Amniotic stem cell (primary cell): Measurements from ENCODE around the gene AKAP6.

Source experiments
- DNase-seq: peaks from one replicate; lab custom pipeline; 2025; lab: John Stamatoyannopoulos, UW

The AKAP6 gene

DNA sequence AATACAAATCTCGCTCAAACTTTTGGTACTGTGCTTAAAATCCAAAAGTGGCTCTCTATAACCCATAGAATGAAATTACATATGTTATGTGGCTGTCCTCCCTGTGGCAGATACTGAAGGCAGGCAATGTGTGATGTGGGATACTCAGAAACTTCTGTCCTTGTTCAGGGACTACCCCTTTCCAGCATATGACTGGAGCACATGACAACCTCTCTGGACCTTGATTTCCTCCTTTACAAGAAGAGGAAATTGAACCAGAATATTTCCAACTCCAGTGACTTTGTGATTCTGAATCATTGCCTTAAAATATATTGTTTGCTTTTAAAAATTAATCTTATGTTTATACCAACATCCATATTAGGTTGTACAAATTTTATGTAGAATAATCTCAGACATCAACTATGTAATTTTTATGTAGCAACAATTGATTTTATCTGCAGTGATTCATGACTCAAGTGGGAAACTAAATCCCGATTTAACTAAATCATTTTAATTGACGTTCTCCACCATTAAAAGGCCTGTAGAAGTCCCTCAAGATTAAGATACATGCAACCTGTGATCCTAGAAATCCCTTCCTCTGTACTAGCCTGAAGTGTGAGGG, 162.4 kb downstream of the AKAP6 start:
- no peak for DNase-seq

- no peak for DNase-seq
Measured at GRCh38 chr14:32492457-32492856, 163.4 kb downstream of the AKAP6 start.

DNA sequence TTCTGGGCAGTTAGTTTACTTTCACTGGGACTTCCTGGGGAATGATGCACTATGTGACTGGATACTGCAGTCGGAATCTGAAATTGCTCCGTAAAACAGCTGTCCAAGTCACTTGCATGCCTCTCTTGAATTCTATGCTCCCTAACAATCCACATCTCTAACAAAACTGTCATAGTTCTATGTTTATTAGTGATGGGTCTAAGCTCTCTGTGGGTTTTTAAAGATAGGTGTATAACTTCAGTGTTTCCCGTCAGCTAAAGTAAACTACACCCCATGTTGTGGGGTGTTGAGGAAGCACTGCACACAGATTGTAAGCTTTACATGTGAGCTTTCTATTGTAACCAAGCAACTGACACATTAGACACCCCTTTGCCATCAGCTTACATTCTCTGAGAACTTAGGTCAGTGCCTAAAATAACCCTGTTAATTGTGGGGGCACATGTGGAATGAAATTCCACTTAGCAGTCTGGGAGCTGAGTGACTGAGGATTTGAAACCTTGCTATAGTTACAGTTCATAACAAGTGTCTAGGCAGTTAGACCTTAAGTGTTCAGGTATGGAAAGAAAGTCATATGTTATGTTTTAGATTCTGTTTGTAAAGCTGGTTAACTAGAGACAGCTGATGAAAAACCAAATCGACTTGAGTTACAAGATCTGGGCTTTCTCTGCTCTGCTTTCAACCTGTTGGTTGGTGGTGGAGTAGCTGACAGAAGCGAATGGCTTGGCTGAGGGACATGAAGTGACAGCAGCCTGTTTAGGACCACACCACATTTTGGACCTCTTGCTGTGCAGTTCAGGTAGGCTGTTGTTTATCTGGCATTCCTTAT, 165.7 kb downstream of the AKAP6 start:
- no peak for DNase-seq

DNA sequence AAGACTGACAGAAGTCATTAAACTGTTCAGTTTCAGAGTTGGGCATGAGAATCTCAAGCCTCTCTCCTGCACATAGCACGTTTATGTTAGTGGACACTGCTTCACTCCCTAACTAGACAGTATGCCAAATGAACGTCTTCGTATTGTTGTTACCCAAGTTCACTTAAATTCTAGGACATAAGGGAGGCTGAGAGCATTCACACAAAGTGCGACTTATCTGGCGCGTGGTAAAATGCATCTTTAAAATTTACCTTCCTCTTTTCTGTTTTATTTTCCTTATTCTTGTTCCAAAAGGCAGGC, 166.3 kb downstream of the AKAP6 start:
- no peak for DNase-seq

GRCh38 chr14:32497248-32497647, 168.2 kb downstream of the AKAP6 start:
- no peak for DNase-seq

- peak; percentile 85 for DNase-seq
Measured at GRCh38 chr14:32507029-32507984, 178.2 kb downstream of the AKAP6 start.

- no peak for DNase-seq
Measured at GRCh38 chr14:32508281-32508680, 179.2 kb downstream of the AKAP6 start.

DNA sequence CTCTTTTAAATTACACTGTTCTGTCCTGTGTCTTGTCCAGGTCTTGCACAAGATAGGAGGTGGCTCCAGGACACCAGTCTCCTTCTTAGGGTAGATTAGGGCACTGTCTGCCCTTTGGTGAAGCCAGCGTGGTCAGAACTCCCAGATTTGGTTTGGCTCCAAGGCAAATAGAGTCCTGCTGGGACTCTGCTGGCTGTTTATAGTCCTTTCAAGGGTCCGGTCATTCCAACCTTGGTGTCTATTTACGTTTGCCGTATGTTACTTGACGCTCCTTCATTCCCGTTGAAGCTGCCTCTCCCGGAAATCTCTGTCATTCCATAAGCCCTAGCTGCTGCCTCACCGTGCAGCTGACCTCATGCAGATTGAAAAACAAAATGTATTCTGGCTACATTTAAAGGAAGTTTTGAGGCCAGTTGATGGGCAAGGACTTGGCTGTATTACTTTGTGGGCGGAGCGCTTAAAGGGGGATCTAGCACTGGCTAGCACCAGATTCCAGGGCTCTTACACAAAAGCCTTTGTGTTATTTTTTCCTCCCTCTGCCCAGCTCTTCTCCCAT, 180.6 kb downstream of the AKAP6 start:
- DNase-seq = peak; percentile 97

- DNase-seq = no peak
Measured at GRCh38 chr14:32510815-32511214, 181.7 kb downstream of the AKAP6 start.

DNA sequence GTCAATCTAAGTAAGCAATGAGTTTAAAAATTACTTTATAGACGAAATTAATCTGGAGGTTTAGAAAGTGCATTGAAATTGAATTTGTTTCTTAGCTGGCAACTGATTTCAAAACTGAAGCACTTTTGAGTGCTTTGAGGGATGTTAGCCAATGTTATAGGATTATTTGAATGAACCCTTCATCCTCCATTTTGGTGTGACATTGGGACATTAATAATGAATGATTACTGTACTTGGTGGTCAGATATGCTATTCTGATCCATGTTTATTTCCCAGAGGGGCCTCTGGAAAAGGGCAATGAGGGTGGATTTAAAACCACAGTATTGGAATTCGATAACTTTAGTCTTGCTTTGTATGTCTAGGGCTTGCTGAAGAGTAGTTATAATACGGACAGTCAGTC, 183.2 kb downstream of the AKAP6 start:
- no peak for DNase-seq

- DNase-seq = no peak
Measured at GRCh38 chr14:32512813-32513212, 183.7 kb downstream of the AKAP6 start.

- no peak for DNase-seq
Measured at GRCh38 chr14:32513571-32514009, 184.5 kb downstream of the AKAP6 start.

- no peak for DNase-seq
Measured at GRCh38 chr14:32514236-32514635, 185.1 kb downstream of the AKAP6 start.

DNA sequence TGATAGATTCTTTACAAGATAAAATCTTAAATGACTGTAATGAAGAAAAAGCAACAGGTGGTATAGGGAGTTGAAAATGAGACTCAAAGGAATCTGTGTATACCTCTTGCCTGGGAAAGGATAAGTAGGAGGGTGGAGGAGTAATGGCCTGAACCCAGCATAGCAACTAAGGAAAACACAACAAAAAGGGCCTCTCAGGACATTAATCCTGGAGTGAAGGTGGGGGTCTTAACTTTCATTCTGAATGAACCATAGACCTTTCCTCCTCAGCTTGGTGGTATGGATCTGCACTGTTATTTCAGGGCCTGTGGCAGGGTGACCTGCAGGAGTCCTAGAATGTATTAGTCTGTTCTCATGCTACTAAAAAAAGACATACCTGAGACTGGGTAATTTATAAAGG, 185.6 kb downstream of the AKAP6 start:
- DNase-seq = no peak

DNA sequence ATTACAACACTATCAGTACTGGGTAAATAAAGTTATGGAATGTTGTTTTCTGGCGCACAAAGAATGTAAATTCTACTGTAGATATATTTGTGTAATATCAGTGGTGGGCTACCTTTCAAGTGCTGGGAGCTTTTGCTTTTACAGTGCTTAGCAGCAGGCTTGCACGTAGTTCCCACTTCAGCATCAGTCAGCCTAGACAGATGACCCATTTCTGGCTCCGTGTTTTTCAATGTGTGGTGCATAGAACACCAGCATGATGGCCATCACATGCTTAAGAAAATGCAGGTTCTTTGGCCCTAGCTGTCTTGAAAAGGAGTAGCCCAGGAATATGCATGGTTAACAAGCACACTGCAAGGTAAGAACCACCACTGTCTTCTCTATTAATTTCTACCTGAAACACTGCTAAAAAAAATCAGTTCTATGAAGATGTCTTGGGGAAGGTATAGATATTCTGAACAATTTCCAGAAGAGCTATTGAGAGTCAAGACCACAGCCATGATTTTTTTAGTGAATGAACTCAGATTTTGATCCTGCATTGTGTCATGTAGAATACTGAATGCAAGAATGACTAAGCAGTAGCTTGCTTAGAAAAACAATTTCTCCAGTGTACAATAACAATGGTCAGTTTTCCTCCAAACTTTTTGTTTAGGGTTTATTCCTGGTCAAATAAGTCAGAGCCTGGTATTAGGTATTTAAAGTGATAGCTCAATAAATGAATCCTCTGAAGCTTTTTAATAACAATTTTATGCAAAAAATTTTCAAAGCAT, 195.7 kb downstream of the AKAP6 start:
- no peak for DNase-seq

- DNase-seq = no peak
Measured at GRCh38 chr14:32525591-32525990, 196.5 kb downstream of the AKAP6 start.

DNA sequence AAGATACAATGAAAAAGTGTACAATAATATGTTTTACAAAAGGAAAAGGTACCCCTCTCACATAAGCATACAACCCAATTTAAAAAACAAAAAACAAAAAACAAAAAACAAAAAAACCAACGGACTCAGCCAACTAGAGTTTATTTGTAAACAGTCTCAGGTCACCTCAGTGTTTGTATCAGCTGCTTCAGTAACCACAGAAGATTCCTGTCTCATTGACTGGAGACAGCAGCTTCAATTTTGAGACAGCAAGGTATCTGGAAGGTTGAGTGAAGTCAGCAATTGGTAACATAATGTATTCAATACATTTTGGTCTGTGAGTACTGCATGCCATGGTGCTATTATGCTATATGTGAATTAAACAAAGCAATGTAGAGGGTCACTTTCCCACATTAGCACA, 201.7 kb downstream of the AKAP6 start:
- DNase-seq = no peak

GRCh38 chr14:32531942-32532515, 202.9 kb downstream of the AKAP6 start:
- no peak for DNase-seq

GRCh38 chr14:32534145-32534544, 205.0 kb downstream of the AKAP6 start:
- no peak for DNase-seq

DNA sequence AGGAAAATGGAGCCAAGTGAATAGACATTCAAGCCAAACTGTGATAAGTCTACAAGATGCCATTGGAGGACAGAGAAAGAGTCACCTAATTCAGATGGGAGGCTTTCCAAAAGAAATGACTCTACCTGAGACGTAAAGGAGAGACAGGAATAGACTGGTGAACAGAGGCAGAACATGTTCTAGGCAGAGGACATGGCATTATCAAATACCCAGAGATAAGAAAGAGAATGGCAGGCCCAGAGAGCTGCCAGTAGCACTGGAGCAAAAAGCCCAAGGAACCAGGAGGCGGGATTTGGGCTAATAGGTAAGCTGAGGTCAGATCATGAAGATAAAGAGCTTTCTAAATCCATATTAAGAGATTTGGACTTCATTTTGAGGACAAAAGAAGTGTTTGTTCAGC, 207.1 kb downstream of the AKAP6 start:
- DNase-seq = no peak

DNA sequence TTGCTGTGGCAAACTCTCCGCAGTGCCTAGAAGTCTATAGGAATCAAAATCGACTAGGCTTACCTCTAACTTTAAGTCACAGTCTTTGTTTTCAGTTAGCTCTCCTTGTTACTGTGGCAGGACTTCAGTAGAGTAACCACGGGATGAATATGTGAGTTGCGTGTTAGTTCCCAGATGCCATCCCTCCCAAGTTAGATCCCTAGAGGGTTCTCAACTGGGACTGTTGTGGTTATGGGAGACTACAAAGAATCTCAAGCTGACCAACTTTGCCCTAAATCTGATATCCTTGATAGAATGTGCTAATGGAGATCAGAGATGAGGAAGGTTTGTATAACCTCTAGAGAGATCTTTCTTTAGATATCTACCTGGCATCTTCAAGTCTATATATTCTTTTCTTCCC, 208.1 kb downstream of the AKAP6 start:
- DNase-seq = no peak
